ENCODE measurements around the gene TNFRSF19.

The TNFRSF19 gene

GRCh38 chr13:23684647-23685046 lies 114.4 kb downstream of the TNFRSF19 start:
- no peak overlapping the region for H3K4me3 ChIP-seq (ENCODE audit: low read depth, low read length)
- no peaks in the 10 kb centered on the region for H3K4me1 ChIP-seq (ENCODE audit: control insufficient read depth, insufficient read depth, low read length)
- no peaks in the 10 kb centered on the region for H3K36me3 ChIP-seq (ENCODE audit: control insufficient read depth in 2 of 2, insufficient read depth in 1 of 2, low read length in 2 of 2)
- no peaks in the 10 kb centered on the region for H3K9me3 ChIP-seq (ENCODE audit: control insufficient read depth, insufficient read depth, low read depth, low read length)
- ChIA-PET POLR2A (no interaction called here), CTCF (no interaction called here)
- TF ChIP-seq ZNF626 (tag by site-specific recombination; IDR thresholded peaks at IDR 0.05) (no peak), SETDB1 (IDR thresholded peaks at IDR 0.05; ENCODE audit: insufficient read length, low read length) (peak; percentile 98), ZNF26 (tag by site-specific recombination; IDR thresholded peaks at IDR 0.05) (0 out of 2 replicates have a peak, but pooled peaks have one; percentile 27)
- H3K27ac ChIP-seq (ENCODE audit: extremely low read depth, low read depth, low read length): no peak overlapping the region

GRCh38 chr13:23685416-23685815 lies 115.2 kb downstream of the TNFRSF19 start:
- CTCF ChIA-PET: no interaction called here
- POLR2A ChIA-PET: no interaction called here
- Histone ChIP-seq H3K36me3 (ENCODE audit: control insufficient read depth in 2 of 2, insufficient read depth in 1 of 2, low read length in 2 of 2) (no peaks in the 10 kb centered on the region), H3K4me1 (ENCODE audit: control insufficient read depth, insufficient read depth, low read length) (no peaks in the 10 kb centered on the region), H3K4me3 (ENCODE audit: low read depth, low read length) (no peak overlapping the region), H3K27ac (ENCODE audit: extremely low read depth, low read depth, low read length) (no peak overlapping the region), H3K9me3 (ENCODE audit: control insufficient read depth, insufficient read depth, low read depth, low read length) (no peaks in the 10 kb centered on the region)
- TF ChIP-seq ZNF670 (tag by site-specific recombination; IDR thresholded peaks at IDR 0.05; ENCODE audit: low read depth) (no peak), ZBTB48 (tag by site-specific recombination; IDR thresholded peaks at IDR 0.05) (no peak), SETDB1 (IDR thresholded peaks at IDR 0.05; ENCODE audit: insufficient read length, low read length) (no peak), ZBTB44 (tag by site-specific recombination; IDR thresholded peaks at IDR 0.05) (no peak)

- H3K4me3 ChIP-seq (ENCODE audit: low read depth, low read length): no peak overlapping the region
- ChIA-PET POLR2A (no interaction called here), CTCF (interaction anchor here (0.9 kb wide), 1 partner anchor 21 kb away, joined by 6 read pairs; no protein-coding TSS in a partner anchor)
- no peaks in the 10 kb centered on the region for H3K9me3 ChIP-seq (ENCODE audit: control insufficient read depth, insufficient read depth, low read depth, low read length)
- H3K27ac ChIP-seq (ENCODE audit: extremely low read depth, low read depth, low read length): no peak overlapping the region
- no peak for TF ChIP-seq ZNF785 (tag by site-specific recombination; IDR thresholded peaks at IDR 0.05)
- no peak for TF ChIP-seq ZNF514 (tag by site-specific recombination; IDR thresholded peaks at IDR 0.05)
- TF ChIP-seq ZNF561 (tag by site-specific recombination; IDR thresholded peaks at IDR 0.05; ENCODE audit: borderline replicate concordance): no peak
- TF ChIP-seq ZNF214 (tag by site-specific recombination; IDR thresholded peaks at IDR 0.05; ENCODE audit: borderline replicate concordance): no peak
- TF ChIP-seq TCF7L2 (IDR thresholded peaks at IDR 0.05; ENCODE audit: borderline replicate concordance, low read depth, low read length): no peak
- no peaks in the 10 kb centered on the region for H3K4me1 ChIP-seq (ENCODE audit: control insufficient read depth, insufficient read depth, low read length)
- no peaks in the 10 kb centered on the region for H3K36me3 ChIP-seq (ENCODE audit: control insufficient read depth in 2 of 2, insufficient read depth in 1 of 2, low read length in 2 of 2)
Observed at GRCh38 chr13:23686948-23687347, 116.7 kb downstream of the TNFRSF19 start.

- CTCF ChIA-PET: interaction anchor here (0.9 kb wide), 1 partner anchor 21 kb away, joined by 6 read pairs; no protein-coding TSS in a partner anchor
- no peak overlapping the region for H3K4me3 ChIP-seq (ENCODE audit: low read depth, low read length)
- no peak overlapping the region for H3K27ac ChIP-seq (ENCODE audit: extremely low read depth, low read depth, low read length)
- H3K4me1 ChIP-seq (ENCODE audit: control insufficient read depth, insufficient read depth, low read length): no peaks in the 10 kb centered on the region
- POLR2A ChIA-PET: no interaction called here
- no peaks in the 10 kb centered on the region for H3K36me3 ChIP-seq (ENCODE audit: control insufficient read depth in 2 of 2, insufficient read depth in 1 of 2, low read length in 2 of 2)
- H3K9me3 ChIP-seq (ENCODE audit: control insufficient read depth, insufficient read depth, low read depth, low read length): no peaks in the 10 kb centered on the region
- TF ChIP-seq ZNF645 (tag by site-specific recombination; IDR thresholded peaks at IDR 0.05) (no peak), ZNF354C (tag by site-specific recombination; IDR thresholded peaks at IDR 0.05; ENCODE audit: borderline replicate concordance, low read depth) (no peak), ZBTB17 (tag by site-specific recombination; IDR thresholded peaks at IDR 0.05) (no peak), PRDM4 (tag by site-specific recombination; IDR thresholded peaks at IDR 0.05) (no peak), ZNF529 (tag by site-specific recombination; IDR thresholded peaks at IDR 0.05; ENCODE audit: insufficient replicate concordance) (no peak), ZNF791 (tag by site-specific recombination; IDR thresholded peaks at IDR 0.05) (no peak), HIC1 (tag by site-specific recombination; IDR thresholded peaks at IDR 0.05) (no peak), ZBTB8A (tag by site-specific recombination; IDR thresholded peaks at IDR 0.05) (no peak), ZNF169 (tag by site-specific recombination; IDR thresholded peaks at IDR 0.05) (no peak)
Observed at GRCh38 chr13:23687614-23688013, 117.4 kb downstream of the TNFRSF19 start.

All from HEK293 (cell line).